Activated CD8-positive, alpha-beta memory T cell treated with anti-CD3 and anti-CD28 coated beads for 36 hours (primary cell): Measurements from ENCODE around the gene IFT43. TPM values are rescaled to one million over a fixed set of nuclear protein-coding genes. Genes with fewer than 3 reads are reported as not detected.

ENCODE experiments used
- CTCF ChIA-PET: fragments of 350-600 bp; sonication (Branson Sonifier 250); formaldehyde crosslinking; loops from one replicate; lab custom pipeline; 2021; ENCODE audit warnings: antibody characterized with exemption; lab: Charles Lee
- POLR2A ChIA-PET: fragments of 350-600 bp; sonication (Branson Sonifier 250); formaldehyde crosslinking; loops from one replicate; lab custom pipeline; 2021; ENCODE audit warnings: antibody characterized with exemption; lab: Charles Lee
- total RNA-seq, 2 experiments: library from RNA; stranded (reverse); gene quantifications; one replicate each; pipeline ENCODE4 v1.2.3, GENCODE V29; 2021

The IFT43 gene
- total RNA-seq, 2 experiments from 2014 or later: 11.8 to 13.8 TPM

GRCh38 chr14:76055330-76055729 is 69.8 kb downstream of the IFT43 start:
- CTCF ChIA-PET: no interaction called here
- POLR2A ChIA-PET: no interaction called here

- CTCF ChIA-PET: no interaction called here
- POLR2A ChIA-PET: no interaction called here
Observed at GRCh38 chr14:76056128-76056527, 70.6 kb downstream of the IFT43 start.

- ChIA-PET CTCF (no interaction called here), POLR2A (no interaction called here)
Observed at GRCh38 chr14:76057914-76058313, 72.4 kb downstream of the IFT43 start.

GRCh38 chr14:76063327-76063726 is 77.8 kb downstream of the IFT43 start:
- CTCF ChIA-PET: no interaction called here
- POLR2A ChIA-PET: no interaction called here

- CTCF ChIA-PET: no interaction called here
- POLR2A ChIA-PET: no interaction called here
Observed at GRCh38 chr14:76065519-76065918, 80.0 kb downstream of the IFT43 start.

GRCh38 chr14:76067536-76067935 is 82.0 kb downstream of the IFT43 start:
- ChIA-PET POLR2A (no interaction called here), CTCF (no interaction called here)

GRCh38 chr14:76073717-76074116 is 88.2 kb downstream of the IFT43 start:
- CTCF ChIA-PET: no interaction called here

GRCh38 chr14:76077340-76077739 is 91.8 kb downstream of the IFT43 start:
- ChIA-PET POLR2A (interaction anchor here (0.6 kb wide), 1 partner anchor 297 kb away, joined by 3 read pairs; no protein-coding TSS in a partner anchor), CTCF (no interaction called here)

More at GRCh38 chr14:76073717-76074116, 88.2 kb downstream of the IFT43 start:
- POLR2A ChIA-PET: no interaction called here

GRCh38 chr14:76078501-76078900 is 92.9 kb downstream of the IFT43 start:
- ChIA-PET POLR2A (no interaction called here), CTCF (no interaction called here)

- CTCF ChIA-PET: no interaction called here
- POLR2A ChIA-PET: no interaction called here
Observed at GRCh38 chr14:76080025-76080424, 94.5 kb downstream of the IFT43 start.

- POLR2A ChIA-PET: no interaction called here
- CTCF ChIA-PET: no interaction called here
Observed at GRCh38 chr14:76080471-76080870, 94.9 kb downstream of the IFT43 start.

- CTCF ChIA-PET: no interaction called here
Observed at GRCh38 chr14:76081642-76082041, 96.1 kb downstream of the IFT43 start.

GRCh38 chr14:76083796-76084765 is 98.5 kb downstream of the IFT43 start:
- CTCF ChIA-PET: no interaction called here

More at GRCh38 chr14:76081642-76082041, 96.1 kb downstream of the IFT43 start:
- POLR2A ChIA-PET: no interaction called here

GRCh38 chr14:76085358-76085757 is 99.8 kb downstream of the IFT43 start:
- ChIA-PET POLR2A (no interaction called here), CTCF (no interaction called here)

More at GRCh38 chr14:76083796-76084765, 98.5 kb downstream of the IFT43 start:
- POLR2A ChIA-PET: no interaction called here

GRCh38 chr14:76086636-76087035 is 101.1 kb downstream of the IFT43 start:
- CTCF ChIA-PET: no interaction called here
- POLR2A ChIA-PET: no interaction called here

GRCh38 chr14:76088326-76088725 is 102.8 kb downstream of the IFT43 start:
- ChIA-PET POLR2A (no interaction called here), CTCF (no interaction called here)

- ChIA-PET POLR2A (no interaction called here), CTCF (no interaction called here)
Observed at GRCh38 chr14:76088771-76089571, 103.4 kb downstream of the IFT43 start.

GRCh38 chr14:76089575-76089974 is 104.0 kb downstream of the IFT43 start:
- ChIA-PET CTCF (no interaction called here), POLR2A (no interaction called here)

GRCh38 chr14:76090616-76091391 is 105.2 kb downstream of the IFT43 start:
- ChIA-PET POLR2A (no interaction called here), CTCF (no interaction called here)

- ChIA-PET POLR2A (no interaction called here), CTCF (no interaction called here)
Observed at GRCh38 chr14:76093077-76093476, 107.5 kb downstream of the IFT43 start.
